Activated CD4-positive, alpha-beta memory T cell treated with anti-CD3 and anti-CD28 coated beads for 36 hours (primary cell): ENCODE results near the gene REEP5. TPM values are rescaled to one million over a fixed set of nuclear protein-coding genes. Genes with fewer than 3 reads are reported as not detected.

Experiments used
- CTCF ChIA-PET: fragments of 350-600 bp; sonication (Branson Sonifier 250); formaldehyde crosslinking; loops from one replicate; lab custom pipeline; 2021; ENCODE audit warnings: antibody characterized with exemption, inconsistent platforms; lab: Charles Lee
- POLR2A ChIA-PET: fragments of 350-600 bp; sonication (Branson Sonifier 250); formaldehyde crosslinking; loops from one replicate; lab custom pipeline; 2021; ENCODE audit warnings: antibody characterized with exemption; lab: Charles Lee
- DNase-seq: peaks from one replicate; pipeline ENCODE4 v3.0.0-alpha.2; 2020
- H3K27ac Mint-ChIP-seq: one replicate; pipeline ENCODE4 v1.8.0; 2021; ENCODE audit warnings: mixed read lengths
- H3K27me3 Mint-ChIP-seq: one replicate; pipeline ENCODE4 v1.8.0; 2021; ENCODE audit warnings: mixed read lengths
- H3K36me3 Mint-ChIP-seq: one replicate; pipeline ENCODE4 v1.8.0; 2021; ENCODE audit warnings: mixed read lengths
- H3K4me1 Mint-ChIP-seq: one replicate; pipeline ENCODE4 v1.8.0; 2021; ENCODE audit warnings: low read depth, mixed read lengths
- H3K4me3 Mint-ChIP-seq: one replicate; pipeline ENCODE4 v1.8.0; 2021; ENCODE audit warnings: mild to moderate bottlenecking, mixed read lengths
- H3K9me3 Mint-ChIP-seq: one replicate; pipeline ENCODE4 v1.8.0; 2021; ENCODE audit warnings: mixed read lengths
- intact Hi-C: fragments of 100-400 bp; cut with micrococcal nuclease; formaldehyde crosslinking; loops from one replicate; pipeline ENCODE4 v1.15.1; 2023
- total RNA-seq, 2 experiments: library from RNA; stranded (reverse); gene quantifications; one replicate each; pipeline ENCODE4 v1.2.3, GENCODE V29; 2021

The REEP5 gene
- total RNA-seq, 2 experiments from 2014 or later = 64.6 to 67.4 TPM

- Mint-ChIP-seq H3K9me3 (no peaks in the 10 kb centered on the region), H3K4me1 (peaks cover 29% of the 10 kb centered on the region), H3K27ac (no peak overlapping the region), H3K4me3 (no peak overlapping the region), H3K27me3 (peaks cover 5% of the 10 kb centered on the region), H3K36me3 (no peaks in the 10 kb centered on the region)
- DNase-seq = peak; percentile 61
- ChIA-PET POLR2A (no interaction called here), CTCF (interaction anchor here (1.0 kb wide), 1 partner anchor 11 kb away, joined by 3 read pairs; no protein-coding TSS in a partner anchor)
- intact Hi-C loops = loop anchor here (1.0 kb wide), 1 partner anchor 23 kb away; no protein-coding TSS in a partner anchor
Observed at GRCh38 chr5:112958093-112959088, 36.4 kb upstream of the REEP5 start.

GRCh38 chr5:112957036-112957808 is 35.2 kb upstream of the REEP5 start:
- intact Hi-C loops = no loop called here
- no peaks in the 10 kb centered on the region for H3K9me3 Mint-ChIP-seq
- H3K27me3 Mint-ChIP-seq = peaks cover 5% of the 10 kb centered on the region
- no peak for DNase-seq
- H3K36me3 Mint-ChIP-seq = no peaks in the 10 kb centered on the region
- ChIA-PET POLR2A (no interaction called here), CTCF (no interaction called here)
- H3K4me1 Mint-ChIP-seq = peaks cover 22% of the 10 kb centered on the region
- H3K27ac Mint-ChIP-seq = no peak overlapping the region
- no peak overlapping the region for H3K4me3 Mint-ChIP-seq

- peaks cover 5% of the 10 kb centered on the region for H3K27me3 Mint-ChIP-seq
- DNase-seq = no peak
- no peak overlapping the region for H3K4me3 Mint-ChIP-seq
- POLR2A ChIA-PET = no interaction called here
- peaks cover 24% of the 10 kb centered on the region for H3K4me1 Mint-ChIP-seq
- H3K9me3 Mint-ChIP-seq = no peaks in the 10 kb centered on the region
- H3K36me3 Mint-ChIP-seq = no peaks in the 10 kb centered on the region
- no peak overlapping the region for H3K27ac Mint-ChIP-seq
- CTCF ChIA-PET = no interaction called here
- intact Hi-C loops = no loop called here
Observed at GRCh38 chr5:112956606-112957005, 34.6 kb upstream of the REEP5 start.

GRCh38 chr5:112951124-112951702 is 29.2 kb upstream of the REEP5 start:
- H3K9me3 Mint-ChIP-seq = no peaks in the 10 kb centered on the region
- DNase-seq = peak; percentile 81
- no peak overlapping the region for H3K27ac Mint-ChIP-seq
- H3K4me1 Mint-ChIP-seq = peaks cover 14% of the 10 kb centered on the region
- H3K36me3 Mint-ChIP-seq = no peaks in the 10 kb centered on the region
- H3K27me3 Mint-ChIP-seq = no peaks in the 10 kb centered on the region
- CTCF ChIA-PET = interaction anchor here (1.8 kb wide), 1 partner anchor 12 kb away, joined by 5 read pairs; no protein-coding TSS in a partner anchor
- POLR2A ChIA-PET = interaction anchor here (0.8 to 1.6 kb wide), 3 partner anchors 15 to 83 kb away, joined by 4 to 5 read pairs (median 5); partner anchors contain the start of gene DCP2
- intact Hi-C loops = loop anchor here (1.0 to 2.0 kb wide), 2 partner anchors 13 to 28 kb away; partner anchors contain the start of gene REEP5
- H3K4me3 Mint-ChIP-seq = peak overlapping the region; percentile 29

GRCh38 chr5:112948458-112948857 is 26.4 kb upstream of the REEP5 start:
- no peaks in the 10 kb centered on the region for H3K9me3 Mint-ChIP-seq
- H3K36me3 Mint-ChIP-seq = no peaks in the 10 kb centered on the region
- peaks cover 20% of the 10 kb centered on the region for H3K4me1 Mint-ChIP-seq
- H3K27me3 Mint-ChIP-seq = no peaks in the 10 kb centered on the region
- ChIA-PET POLR2A (no interaction called here), CTCF (interaction anchor here (0.9 kb wide), 1 partner anchor 21 kb away, joined by 3 read pairs; no protein-coding TSS in a partner anchor)
- no peak for DNase-seq
- H3K4me3 Mint-ChIP-seq = no peak overlapping the region
- H3K27ac Mint-ChIP-seq = no peak overlapping the region
- intact Hi-C loops = no loop called here

GRCh38 chr5:112940670-112941069 is 18.6 kb upstream of the REEP5 start:
- no peaks in the 10 kb centered on the region for H3K27me3 Mint-ChIP-seq
- no peak overlapping the region for H3K27ac Mint-ChIP-seq
- intact Hi-C loops = no loop called here
- ChIA-PET CTCF (no interaction called here), POLR2A (no interaction called here)
- no peaks in the 10 kb centered on the region for H3K36me3 Mint-ChIP-seq
- peaks cover under 1% of the 10 kb centered on the region for H3K4me1 Mint-ChIP-seq
- no peak for DNase-seq
- H3K4me3 Mint-ChIP-seq = no peak overlapping the region
- H3K9me3 Mint-ChIP-seq = no peaks in the 10 kb centered on the region

GRCh38 chr5:112938286-112938685 is 16.3 kb upstream of the REEP5 start:
- H3K36me3 Mint-ChIP-seq = no peaks in the 10 kb centered on the region
- no peak for DNase-seq
- H3K4me1 Mint-ChIP-seq = peaks cover 6% of the 10 kb centered on the region
- POLR2A ChIA-PET = no interaction called here
- H3K27me3 Mint-ChIP-seq = no peaks in the 10 kb centered on the region
- no peak overlapping the region for H3K4me3 Mint-ChIP-seq
- no peak overlapping the region for H3K27ac Mint-ChIP-seq
- intact Hi-C loops = no loop called here
- peaks cover 5% of the 10 kb centered on the region for H3K9me3 Mint-ChIP-seq
- CTCF ChIA-PET = no interaction called here

GRCh38 chr5:112935675-112936074 is 13.6 kb upstream of the REEP5 start:
- Mint-ChIP-seq H3K36me3 (no peaks in the 10 kb centered on the region), H3K27me3 (no peaks in the 10 kb centered on the region), H3K4me3 (no peak overlapping the region), H3K9me3 (peaks cover 5% of the 10 kb centered on the region), H3K4me1 (peaks cover 16% of the 10 kb centered on the region), H3K27ac (no peak overlapping the region)
- ChIA-PET POLR2A (no interaction called here), CTCF (no interaction called here)
- DNase-seq = no peak
- intact Hi-C loops = loop anchor here (1.0 kb wide), 1 partner anchor 23 kb away; no protein-coding TSS in a partner anchor

- Mint-ChIP-seq H3K4me1 (peaks cover 27% of the 10 kb centered on the region), H3K27me3 (no peaks in the 10 kb centered on the region), H3K36me3 (no peaks in the 10 kb centered on the region), H3K4me3 (no peak overlapping the region), H3K9me3 (peaks cover 5% of the 10 kb centered on the region), H3K27ac (no peak overlapping the region)
- intact Hi-C loops = no loop called here
- POLR2A ChIA-PET = interaction anchor here (0.6 kb wide), 1 partner anchor 39 kb away, joined by 5 read pairs; no protein-coding TSS in a partner anchor
- DNase-seq = no peak
- CTCF ChIA-PET = interaction anchor here (1.7 kb wide), 1 partner anchor 86 kb away, joined by 5 read pairs; no protein-coding TSS in a partner anchor
Observed at GRCh38 chr5:112934366-112934663, 12.3 kb upstream of the REEP5 start.

GRCh38 chr5:112933651-112934365 is 11.8 kb upstream of the REEP5 start:
- intact Hi-C loops = no loop called here
- H3K4me3 Mint-ChIP-seq = no peak overlapping the region
- no peak for DNase-seq
- peaks cover 5% of the 10 kb centered on the region for H3K9me3 Mint-ChIP-seq
- H3K36me3 Mint-ChIP-seq = no peaks in the 10 kb centered on the region
- POLR2A ChIA-PET = interaction anchor here (0.8 kb wide), 1 partner anchor 12 kb away, joined by 3 read pairs; the partner anchor contains the start of gene REEP5
- H3K4me1 Mint-ChIP-seq = peaks cover 31% of the 10 kb centered on the region
- H3K27ac Mint-ChIP-seq = no peak overlapping the region
- CTCF ChIA-PET = interaction anchor here (1.7 kb wide), 1 partner anchor 86 kb away, joined by 5 read pairs; no protein-coding TSS in a partner anchor
- H3K27me3 Mint-ChIP-seq = no peaks in the 10 kb centered on the region

GRCh38 chr5:112933105-112933504 is 11.1 kb upstream of the REEP5 start:
- ChIA-PET CTCF (no interaction called here), POLR2A (interaction anchor here (0.8 kb wide), 1 partner anchor 12 kb away, joined by 3 read pairs; the partner anchor contains the start of gene REEP5)
- Mint-ChIP-seq H3K4me1 (peaks cover 38% of the 10 kb centered on the region), H3K27ac (no peak overlapping the region), H3K36me3 (no peaks in the 10 kb centered on the region), H3K4me3 (no peak overlapping the region), H3K9me3 (peaks cover 5% of the 10 kb centered on the region), H3K27me3 (no peaks in the 10 kb centered on the region)
- no peak for DNase-seq
- intact Hi-C loops = no loop called here
